ENCODE measurements around the gene ACADVL. TPM values are rescaled to one million over a fixed set of nuclear protein-coding genes. Genes with fewer than 3 reads are reported as not detected.

Gene ACADVL
- total RNA-seq, 4 donors from 2014 or later: 250 to 662 (median 544) TPM

- Histone ChIP-seq H3K36me3 (peaks cover 6 to 32% (median 29%) of the 10 kb centered on the region in 4 donors), H3K27me3 (no peaks in the 10 kb centered on the region), H3K9me3 (no peaks in the 10 kb centered on the region), H3K27ac (replicated peaks in 1 of 4) (peak overlapping the region; percentile 72 to 81 (median 77)), H3K4me3 (peak overlapping the region; percentile 59 to 76 (median 62)), H3K4me1 (peaks cover 14 to 45% (median 39%) of the 10 kb centered on the region in 4 donors)
- TF ChIP-seq POLR2AphosphoS5 (IDR thresholded peaks at IDR 0.05) (no peak), CTCF (IDR thresholded peaks at IDR 0.05) (no peak), POLR2A (IDR thresholded peaks at IDR 0.05; ENCODE audit: low read depth) (no peak), EP300 (IDR thresholded peaks at IDR 0.05) (no peak)
- DNase-seq (ENCODE audit: extremely low spot score): no peak
- WGBS: 43% methylated on average over 15 of the region's 15 CpGs
- intact Hi-C loops (cut with DNase I): no loop called here
Observed at GRCh38 chr17:7205561-7205960, 14.2 kb upstream of the ACADVL start.

- intact Hi-C loops (cut with DNase I): no loop called here
- H3K4me1 ChIP-seq: peaks cover 17 to 58% (median 56%) of the 10 kb centered on the region in 4 donors
- peaks cover 0 to 17% (median 14%) of the 10 kb centered on the region in 4 donors for H3K36me3 ChIP-seq
- no peaks in the 10 kb centered on the region for H3K9me3 ChIP-seq
- no peak for TF ChIP-seq POLR2AphosphoS5 (IDR thresholded peaks at IDR 0.05)
- TF ChIP-seq POLR2A (IDR thresholded peaks at IDR 0.05; ENCODE audit: low read depth): no peak
- TF ChIP-seq EP300 (IDR thresholded peaks at IDR 0.05): no peak
- TF ChIP-seq CTCF (IDR thresholded peaks at IDR 0.05): no peak
- H3K27me3 ChIP-seq: no peaks in the 10 kb centered on the region
- H3K4me3 ChIP-seq: no peak overlapping the region
- WGBS: 73% methylated on average over 24 of the region's 24 CpGs
- H3K27ac ChIP-seq (replicated peaks in 1 of 4): peak overlapping the region in 2 of 4 donors; percentile 19 to 22
- no peak for DNase-seq (ENCODE audit: extremely low spot score)
Observed at GRCh38 chr17:7207120-7208001, 12.4 kb upstream of the ACADVL start.

GRCh38 chr17:7208027-7208571, 11.6 kb upstream of the ACADVL start:
- Histone ChIP-seq H3K9me3 (no peaks in the 10 kb centered on the region), H3K4me1 (peaks cover 17 to 58% (median 56%) of the 10 kb centered on the region in 4 donors), H3K4me3 (no peak overlapping the region), H3K36me3 (peaks cover 0 to 10% (median 6%) of the 10 kb centered on the region in 4 donors), H3K27ac (replicated peaks in 1 of 4) (no peak overlapping the region), H3K27me3 (no peaks in the 10 kb centered on the region)
- intact Hi-C loops (cut with DNase I): no loop called here
- no peak for DNase-seq (ENCODE audit: extremely low spot score)
- TF ChIP-seq POLR2AphosphoS5 (IDR thresholded peaks at IDR 0.05) (no peak), EP300 (IDR thresholded peaks at IDR 0.05) (no peak), CTCF (IDR thresholded peaks at IDR 0.05) (no peak), POLR2A (IDR thresholded peaks at IDR 0.05; ENCODE audit: low read depth) (no peak)
- WGBS: 45% methylated on average over 20 of the region's 21 CpGs

GRCh38 chr17:7208754-7209460, 10.8 kb upstream of the ACADVL start:
- Histone ChIP-seq H3K27me3 (no peaks in the 10 kb centered on the region), H3K4me1 (peaks cover 22 to 65% (median 62%) of the 10 kb centered on the region in 4 donors), H3K4me3 (no peak overlapping the region), H3K36me3 (peaks cover 0 to 2% (median 0%) of the 10 kb centered on the region in 4 donors), H3K27ac (replicated peaks in 1 of 4) (no peak overlapping the region), H3K9me3 (no peaks in the 10 kb centered on the region)
- TF ChIP-seq CTCF (IDR thresholded peaks at IDR 0.05) (no peak), POLR2A (IDR thresholded peaks at IDR 0.05; ENCODE audit: low read depth) (no peak), POLR2AphosphoS5 (IDR thresholded peaks at IDR 0.05) (no peak), EP300 (IDR thresholded peaks at IDR 0.05) (no peak)
- intact Hi-C loops (cut with DNase I): no loop called here
- no peak for DNase-seq (ENCODE audit: extremely low spot score)
- WGBS: 84% methylated on average over 9 of the region's 9 CpGs

All from esophagus muscularis mucosa (tissue), 4 donors.